Transverse colon (tissue), 4 donors: Measurements from ENCODE around the gene NXPH2. TPM values are rescaled to one million over a fixed set of nuclear protein-coding genes. Genes with fewer than 3 reads are reported as not detected.

ENCODE experiments used
- DNase-seq: peaks from one replicate; pipeline ENCODE4 v3.0.0-alpha.2; 2019
- H3K27ac ChIP-seq, 4 donors: fragments of 200-600 bp; sonication (generic); 2 replicates each; pipeline ENCODE4 v1.5.1; 2016 to 2018; ENCODE audit warnings: inconsistent platforms in 4 of 4
- H3K27me3 ChIP-seq: fragments of 200-600 bp; sonication (generic); 2 replicates; pipeline ENCODE4 v1.5.1; 2017; ENCODE audit warnings: inconsistent platforms
- H3K36me3 ChIP-seq, 4 donors: fragments of 200-600 bp; sonication (generic); 2 replicates each; pipeline ENCODE4 v1.5.1; 2017 to 2019; ENCODE audit warnings: inconsistent platforms in 4 of 4
- H3K4me1 ChIP-seq, 4 donors: fragments of 200-600 bp; sonication (generic); 2 replicates each; pipeline ENCODE4 v1.5.1; 2017 to 2020; ENCODE audit warnings: inconsistent platforms in 4 of 4
- H3K4me3 ChIP-seq, 4 donors: fragments of 200-600 bp; sonication (generic); 1 replicate in 1 of 4; 2 replicates in 3 of 4; pipeline versions ENCODE4 v1.5.1 to v1.6.1; 2017 to 2019; ENCODE audit warnings: inconsistent platforms in 4 of 4
- H3K9me3 ChIP-seq, 2 donors: fragments of 200-600 bp; sonication (generic); 2 replicates each; pipeline ENCODE4 v1.5.1; 2017 to 2019; ENCODE audit warnings: inconsistent platforms in 2 of 2
- CTCF ChIP-seq, 5 experiments: fragments of 200-600 bp in 3 of 5; fragments of 450-650 bp in 2 of 5; sonication (generic) in 3 of 5; IDR thresholded peaks; 1 replicate in 2 of 5; 2 replicates in 3 of 5; pipeline ENCODE4 v1.5.1; 2016 to 2017; ENCODE audit warnings: antibody characterized with exemption in 5 of 5, inconsistent platforms in 3 of 5, mild to moderate bottlenecking in 2 of 5, moderate library complexity in 1 of 5
- EP300 ChIP-seq: sonication (generic); formaldehyde crosslinking; IDR thresholded peaks from one replicate; pipeline ENCODE4 v1.6.1; 2017; ENCODE audit warnings: antibody characterized with exemption, low read depth
- POLR2A ChIP-seq: fragments of 450-650 bp; IDR thresholded peaks from one replicate; pipeline ENCODE4 v1.6.1; 2016; ENCODE audit warnings: antibody characterized with exemption, mild to moderate bottlenecking, moderate library complexity
- POLR2AphosphoS5 ChIP-seq, 3 donors: sonication (generic); formaldehyde crosslinking; IDR thresholded peaks; one replicate each; pipeline ENCODE4 v1.6.1; 2016; ENCODE audit warnings: antibody characterized with exemption in 3 of 3
- WGBS, 2 donors: methylation state at CpG; one replicate each; pipeline ENCODE4 v1.1.5; 2018; ENCODE audit warnings: low coverage in 1 of 2; 5-methylcytosine and 5-hydroxymethylcytosine counted together
- in situ Hi-C, 4 donors: fragments of 200-750 bp; cut with MboI; loops; one replicate each; pipeline versions ENCODE4 v1.15.0 to v1.15.1; 2017; ENCODE audit warnings: low sequenced_read_pairs in 3 of 4, low pct_ligation_motif_present in 1 of 4, low pct_unique_long_range_greater_than_20kb in 1 of 4
- intact Hi-C: fragments of 100-400 bp; cut with DNase I; formaldehyde crosslinking; loops from one replicate; pipeline ENCODE4 v1.15.1; 2023; ENCODE audit warnings: low total_unique reads
- total RNA-seq, 4 donors: library from RNA; depleted of rRNA; stranded (reverse); fragments of >200 nt; gene quantifications; one replicate each; pipeline ENCODE4 v1.1.0, GENCODE V29; 2016

The NXPH2 gene
- total RNA-seq, 4 donors from 2014 or later: not detected

- no peak for DNase-seq
- H3K4me1 ChIP-seq: no peaks in the 10 kb centered on the region
- WGBS, 2 donors: 53 to 57% methylated on average over 3 of the region's 3 CpGs
- intact Hi-C loops: no loop called here
- TF ChIP-seq POLR2AphosphoS5 (IDR thresholded peaks at IDR 0.05): no peak
- TF ChIP-seq CTCF (IDR thresholded peaks at IDR 0.05): no peak
- TF ChIP-seq EP300: no peak
- TF ChIP-seq POLR2A: no peak
- no peaks in the 10 kb centered on the region for H3K36me3 ChIP-seq
- H3K4me3 ChIP-seq: no peak overlapping the region
- H3K27me3 ChIP-seq: no peaks in the 10 kb centered on the region
- in situ Hi-C loops: no loop called here
- H3K27ac ChIP-seq: no peak overlapping the region
- H3K9me3 ChIP-seq: no peaks in the 10 kb centered on the region
Measured at GRCh38 chr2:138621139-138621538, 159.1 kb downstream of the NXPH2 start.

- H3K4me3 ChIP-seq: no peak overlapping the region
- in situ Hi-C loops: no loop called here
- H3K9me3 ChIP-seq: no peaks in the 10 kb centered on the region
- H3K4me1 ChIP-seq: no peaks in the 10 kb centered on the region
- TF ChIP-seq POLR2A: no peak
- TF ChIP-seq EP300: no peak
- TF ChIP-seq POLR2AphosphoS5 (IDR thresholded peaks at IDR 0.05): no peak
- no peak for TF ChIP-seq CTCF (IDR thresholded peaks at IDR 0.05)
- intact Hi-C loops: no loop called here
- H3K27ac ChIP-seq: no peak overlapping the region
- no peak for DNase-seq
- H3K36me3 ChIP-seq: no peaks in the 10 kb centered on the region
- 64 to 82% methylated on average over 2 of the region's 2 CpGs for WGBS, 2 donors
- H3K27me3 ChIP-seq: no peaks in the 10 kb centered on the region
Measured at GRCh38 chr2:138620431-138620830, 159.8 kb downstream of the NXPH2 start.
